ENCODE results near the gene RNLS.

RNLS gene

DNA sequence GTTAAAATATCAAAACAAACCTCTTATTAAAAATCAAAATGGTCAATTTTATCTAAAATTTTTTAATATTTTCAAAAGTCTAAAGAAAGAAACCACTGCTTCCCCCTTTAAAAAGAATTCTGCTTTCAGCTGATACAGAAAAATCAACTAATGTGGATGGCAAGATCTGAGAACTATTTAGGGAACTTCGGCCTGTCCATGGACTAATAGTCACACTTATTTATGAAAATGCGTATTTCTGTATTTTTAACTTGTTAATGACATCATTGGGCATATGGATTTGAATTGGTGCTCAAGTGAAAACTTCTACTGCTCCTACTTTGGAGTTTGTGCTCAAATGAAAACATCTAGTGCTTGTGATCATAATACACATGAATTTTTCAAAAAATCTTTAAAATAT is 31.9 kb downstream of the RNLS start:
- DNase-seq = no peak

DNA sequence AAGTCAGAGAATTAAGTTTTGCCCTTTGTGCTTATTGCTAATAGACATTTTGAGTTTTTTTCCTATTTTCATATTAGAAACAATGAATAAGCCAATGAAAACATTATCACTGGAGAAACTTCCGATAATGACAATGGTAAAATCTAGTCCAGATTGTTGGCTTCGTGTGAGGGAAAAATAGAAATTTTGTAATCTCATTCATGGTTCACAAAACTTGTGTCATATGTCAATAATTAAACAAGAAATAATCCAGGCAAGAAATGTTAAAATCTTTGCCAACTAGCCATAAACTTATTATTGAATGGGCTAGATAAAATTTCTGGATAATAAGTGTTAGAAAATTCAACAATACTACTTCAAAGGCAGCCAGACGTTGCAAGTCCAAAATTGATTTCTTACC is 36.6 kb downstream of the RNLS start:
- DNase-seq = no peak

GRCh38 chr10:88545359-88545758 is 37.8 kb downstream of the RNLS start:
- no peak for DNase-seq

DNA sequence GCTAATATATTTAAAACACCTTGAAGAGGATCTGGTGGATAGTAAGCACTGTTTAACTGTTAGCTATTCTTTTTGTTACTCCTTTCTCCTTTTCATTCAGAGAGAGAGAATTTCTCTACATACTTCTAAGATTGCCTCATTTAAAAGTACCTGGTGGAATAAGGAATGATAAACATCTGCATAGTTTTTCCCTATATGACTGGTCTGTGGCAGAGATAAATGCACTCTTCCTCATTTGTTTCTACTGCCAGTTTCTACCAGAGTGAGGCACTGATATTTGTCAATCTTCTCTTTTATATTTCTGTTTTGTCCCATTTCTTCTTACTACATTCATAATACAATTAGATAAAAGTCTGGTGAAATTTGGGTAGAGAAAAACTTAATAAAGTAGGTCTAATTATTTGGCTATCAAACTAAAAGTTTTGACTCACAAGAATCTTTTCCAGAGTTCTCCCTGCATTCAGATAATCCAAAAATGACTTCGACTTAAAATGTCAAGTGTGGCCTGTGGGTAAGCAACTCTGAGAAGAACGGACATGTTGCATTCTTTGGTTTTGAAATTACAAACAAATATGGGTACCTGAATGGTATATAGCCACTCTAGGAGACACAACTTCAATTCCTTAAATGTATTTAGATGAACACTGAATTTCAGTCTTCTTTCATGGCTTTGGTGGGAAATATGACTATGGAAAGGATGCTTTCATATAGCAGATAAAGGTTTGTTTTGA is 38.8 kb downstream of the RNLS start:
- DNase-seq = no peak

GRCh38 chr10:88542522-88542921 is 40.6 kb downstream of the RNLS start:
- no peak for DNase-seq

DNA sequence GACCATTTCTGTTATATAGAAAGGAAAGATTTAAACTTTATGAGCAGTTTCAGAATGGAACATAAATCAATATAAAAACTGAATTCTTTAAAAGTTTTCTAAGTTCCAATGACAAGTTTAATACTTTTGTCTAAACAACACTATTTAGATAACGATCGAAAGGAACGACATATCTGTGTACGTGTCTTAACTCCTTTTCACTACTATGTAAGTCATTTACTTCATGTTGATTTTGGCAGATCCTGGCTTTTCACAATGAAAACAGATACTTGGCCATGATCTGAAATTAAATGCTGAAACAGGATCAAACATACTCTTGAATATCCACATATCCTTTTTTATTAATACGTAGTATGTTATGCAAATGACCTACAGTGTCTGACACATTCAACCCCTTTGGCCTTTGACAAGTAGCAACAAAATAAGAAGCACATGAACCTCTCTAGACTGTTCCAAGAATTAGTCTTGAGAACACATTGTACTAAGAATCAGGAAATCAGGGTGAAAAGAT is 41.9 kb downstream of the RNLS start:
- DNase-seq = no peak

GRCh38 chr10:88540351-88540750 is 42.8 kb downstream of the RNLS start:
- no peak for DNase-seq

DNA sequence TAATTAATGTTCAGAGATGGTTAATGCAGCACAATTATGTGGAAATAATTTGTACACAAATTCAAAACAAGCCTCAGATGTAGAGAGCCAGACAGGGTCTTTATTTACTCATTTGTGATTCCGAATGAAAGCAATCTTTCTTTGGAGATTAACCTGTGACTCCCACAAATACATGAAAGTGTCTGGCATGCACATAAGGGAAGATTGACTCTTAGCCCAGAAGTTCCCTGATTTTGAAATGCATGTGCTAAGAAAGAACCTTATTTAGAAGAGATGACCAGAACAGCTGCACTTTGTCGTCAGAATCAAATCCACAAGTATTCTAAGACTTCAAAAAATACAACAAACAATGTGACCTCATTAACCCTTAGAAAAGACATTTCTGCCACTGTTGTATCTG is 45.1 kb downstream of the RNLS start:
- DNase-seq = peak; percentile 22

GRCh38 chr10:88537322-88537721 is 45.8 kb downstream of the RNLS start:
- no peak for DNase-seq

GRCh38 chr10:88536437-88536836 is 46.7 kb downstream of the RNLS start:
- no peak for DNase-seq

GRCh38 chr10:88534072-88534665 is 48.9 kb downstream of the RNLS start:
- DNase-seq = no peak

- DNase-seq = no peak
Observed at GRCh38 chr10:88531392-88532052, 51.6 kb downstream of the RNLS start.

DNA sequence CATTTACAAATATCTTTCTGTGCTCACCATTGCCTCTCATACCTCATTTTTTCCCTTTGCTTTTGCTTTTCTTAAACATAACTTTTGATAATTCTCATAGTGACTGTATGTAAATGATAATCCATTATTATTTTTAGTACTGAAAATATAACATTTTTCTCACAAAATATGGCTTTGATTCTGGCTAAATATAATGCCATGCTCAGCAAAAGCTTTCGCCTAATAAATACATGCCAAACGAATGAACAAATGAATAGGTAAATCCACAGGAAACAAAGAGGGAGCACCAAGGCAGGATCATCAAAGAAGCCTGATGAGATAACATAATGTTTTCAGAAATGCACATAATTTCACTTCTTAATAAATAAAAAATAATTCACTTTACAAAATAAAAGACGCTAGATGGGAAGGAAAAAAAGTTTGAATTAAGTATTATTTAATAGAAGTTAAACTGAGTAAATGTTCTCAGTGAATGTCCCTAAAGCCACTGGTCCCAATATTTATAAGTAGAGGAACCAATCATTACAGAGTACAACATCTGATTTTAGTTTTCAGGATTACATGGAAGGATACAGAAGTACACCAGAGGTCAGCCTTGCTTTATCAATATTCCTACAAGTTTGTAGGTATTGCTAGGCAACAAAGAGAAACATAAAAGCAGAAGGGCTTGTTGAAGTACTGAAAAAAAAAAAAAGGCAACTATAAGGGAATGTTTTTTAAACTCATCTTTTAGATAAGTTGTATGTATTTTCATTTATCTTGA is 52.3 kb downstream of the RNLS start:
- no peak for DNase-seq

DNA sequence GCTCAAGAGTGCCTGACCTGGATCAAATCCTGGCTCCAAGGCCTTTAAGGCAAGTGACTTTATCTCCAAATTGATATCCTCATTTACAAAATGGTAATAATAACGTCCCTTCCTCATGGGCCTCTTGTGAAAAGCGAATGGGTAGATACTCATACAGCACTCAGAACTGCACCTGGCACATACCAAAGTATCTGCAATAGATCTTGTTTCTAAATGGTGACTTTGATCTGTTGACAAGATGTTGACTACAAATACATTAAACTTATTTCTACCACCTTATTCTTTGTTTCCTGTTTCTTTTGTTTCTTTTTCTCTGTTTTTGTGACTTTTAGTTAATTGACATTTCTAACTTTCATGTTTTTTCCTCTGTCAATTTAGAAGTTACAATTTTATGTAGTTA is 53.0 kb downstream of the RNLS start:
- DNase-seq = no peak

DNA sequence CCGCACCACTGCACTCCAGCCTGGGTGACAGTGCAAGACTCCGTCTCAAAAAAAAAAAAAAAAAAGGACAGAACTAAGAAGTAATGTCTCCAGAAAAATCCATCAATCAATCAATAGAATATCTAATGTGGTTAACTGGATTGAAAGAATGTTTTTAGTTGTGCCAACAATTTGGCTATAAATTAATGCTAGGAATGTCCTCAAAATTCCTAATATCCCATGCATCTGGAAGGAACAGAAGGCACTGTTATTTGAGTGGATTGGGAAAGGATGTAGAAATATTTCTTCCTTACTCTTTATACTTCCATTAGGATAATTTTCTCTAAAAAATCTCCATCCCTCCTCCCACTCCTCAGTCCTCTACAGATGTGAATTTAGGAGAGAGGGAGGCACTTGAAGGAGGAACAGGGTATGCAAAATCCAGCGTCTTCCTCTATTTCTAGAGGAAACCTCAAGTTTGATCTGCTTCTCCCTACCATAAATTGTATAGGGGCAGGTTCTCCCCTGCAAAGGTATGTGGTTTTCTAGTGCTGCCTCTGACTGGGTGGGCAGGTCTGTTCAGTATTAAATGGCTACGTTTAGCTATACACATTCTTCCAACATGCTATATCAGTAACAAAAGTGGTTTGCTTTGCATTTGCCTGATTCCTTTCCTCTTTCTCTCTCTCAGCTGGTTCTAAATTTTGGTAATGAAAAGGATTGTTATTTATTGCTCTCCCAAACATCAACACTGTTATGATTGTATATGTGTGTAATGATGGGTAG is 54.1 kb downstream of the RNLS start:
- no peak for DNase-seq

DNA sequence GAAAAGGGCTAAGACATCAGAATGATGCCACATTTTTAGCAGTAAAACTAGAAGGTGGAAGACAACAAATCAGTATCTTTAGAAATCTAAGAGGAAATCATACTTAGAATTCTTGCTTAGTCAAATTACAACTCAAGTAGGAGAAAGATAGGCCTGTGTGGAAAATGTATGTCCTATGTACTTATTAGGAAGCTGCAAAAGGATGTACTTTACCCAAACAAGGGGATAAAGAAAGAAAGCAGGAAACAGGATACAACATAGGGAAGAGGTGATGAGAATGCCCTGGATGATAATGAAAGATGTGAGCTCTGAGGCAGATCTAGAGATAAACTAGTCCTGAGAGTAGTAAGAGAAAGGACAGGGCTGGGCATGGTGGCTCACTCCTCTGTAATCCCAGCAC is 54.9 kb downstream of the RNLS start:
- DNase-seq = peak; percentile 4

- no peak for DNase-seq
Observed at GRCh38 chr10:88527245-88527644, 55.9 kb downstream of the RNLS start.

DNA sequence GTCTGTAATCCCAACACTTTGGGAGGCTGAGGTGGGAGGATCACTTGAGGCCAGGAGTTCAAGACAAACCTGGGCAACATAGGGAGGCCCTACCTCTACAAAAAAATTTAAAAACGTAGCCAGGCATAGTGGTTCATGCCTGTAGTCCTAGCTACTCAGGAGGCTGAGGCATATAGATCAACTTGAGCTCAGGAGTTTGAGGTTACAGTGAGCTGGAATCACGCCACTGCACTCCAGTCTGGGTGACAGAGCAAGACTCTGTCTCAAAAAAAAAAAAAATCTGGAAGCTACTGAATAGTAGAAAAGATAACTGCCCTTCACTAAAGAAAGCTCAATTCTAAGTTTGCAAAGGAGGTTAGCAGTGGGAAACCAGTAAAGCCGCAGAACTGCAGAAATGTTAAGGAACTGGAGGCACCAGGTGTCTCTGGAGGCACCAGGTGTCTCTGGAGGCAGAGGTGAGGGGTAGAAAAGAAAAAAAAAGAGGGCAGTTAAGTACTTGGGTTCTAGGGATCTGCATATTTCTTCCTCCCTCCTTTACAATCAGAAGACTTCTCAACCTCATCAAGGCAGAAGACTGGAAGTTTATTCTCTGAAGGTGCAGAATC is 56.5 kb downstream of the RNLS start:
- DNase-seq = no peak

- DNase-seq = peak; percentile 73
Observed at GRCh38 chr10:88525371-88526069, 57.6 kb downstream of the RNLS start.

GRCh38 chr10:88523739-88524400 is 59.2 kb downstream of the RNLS start:
- no peak for DNase-seq

GRCh38 chr10:88522715-88523114 is 60.4 kb downstream of the RNLS start:
- no peak for DNase-seq
